HG03025 (cell line): ENCODE results near the gene PRKN.
A peak's percentile ranks its signal among the peaks of the same experiment; 100 is the strongest.

Experiments used
- ATAC-seq: cut with Tn5 transposase; IDR thresholded peaks from one replicate; pipeline ENCODE4 v1.9.1; 2021; ENCODE audit warnings: mild to moderate bottlenecking, moderate library complexity; ENCODE audit not compliant: unreplicated experiment, low FRiP score

Gene PRKN

DNA sequence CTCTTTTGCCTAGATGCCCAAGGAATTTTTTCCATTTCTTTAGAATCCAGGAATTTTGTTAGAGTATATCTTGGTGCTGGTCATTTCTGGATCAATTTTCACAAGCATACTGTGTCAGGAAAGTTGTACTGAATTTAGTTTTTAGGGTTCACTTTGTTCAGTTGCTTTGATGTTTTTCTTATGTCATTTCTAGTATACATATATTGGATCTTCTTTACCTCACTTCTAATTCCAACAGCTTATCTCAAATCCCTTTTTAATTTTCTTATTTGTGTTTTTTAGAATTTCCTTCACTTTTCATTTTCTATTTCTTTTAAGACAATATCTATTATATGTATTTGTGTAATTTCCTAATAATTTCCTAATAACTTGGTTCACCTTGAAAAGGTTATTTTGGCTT, 1172.7 kb downstream of the PRKN start:
- no peak for ATAC-seq

DNA sequence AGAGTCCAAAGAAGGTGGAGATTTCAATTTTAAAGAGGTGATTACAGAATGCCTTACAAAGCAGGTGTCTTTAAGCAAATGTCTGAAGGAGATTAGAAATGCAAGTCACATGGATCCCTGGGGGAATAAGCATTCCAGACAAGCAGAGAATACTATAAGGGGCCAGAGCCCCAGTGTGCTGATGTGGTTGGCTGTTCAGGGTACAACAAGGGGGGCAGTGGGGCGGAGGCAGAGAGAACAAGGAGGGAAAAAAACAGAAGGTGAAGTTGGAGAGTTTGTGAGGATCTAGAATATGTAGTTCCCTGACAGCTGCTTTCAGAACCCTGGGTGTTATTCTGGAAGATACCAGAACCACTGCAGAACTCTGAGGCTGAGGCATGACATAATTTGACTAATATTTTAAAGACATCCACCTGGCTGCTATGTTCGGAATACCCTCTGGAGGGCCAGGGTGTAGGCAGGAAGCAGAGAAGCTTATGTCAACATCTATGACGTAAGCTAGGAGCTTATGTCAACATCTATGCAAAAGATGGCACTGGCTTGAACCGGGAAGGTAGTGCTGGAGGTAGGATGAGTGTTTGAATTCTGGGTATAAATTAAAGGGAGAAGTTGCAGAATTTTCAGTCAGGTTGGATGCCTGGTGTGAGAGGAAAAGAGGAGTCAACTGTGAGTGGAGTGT, 1177.5 kb downstream of the PRKN start:
- ATAC-seq, result no peak

DNA sequence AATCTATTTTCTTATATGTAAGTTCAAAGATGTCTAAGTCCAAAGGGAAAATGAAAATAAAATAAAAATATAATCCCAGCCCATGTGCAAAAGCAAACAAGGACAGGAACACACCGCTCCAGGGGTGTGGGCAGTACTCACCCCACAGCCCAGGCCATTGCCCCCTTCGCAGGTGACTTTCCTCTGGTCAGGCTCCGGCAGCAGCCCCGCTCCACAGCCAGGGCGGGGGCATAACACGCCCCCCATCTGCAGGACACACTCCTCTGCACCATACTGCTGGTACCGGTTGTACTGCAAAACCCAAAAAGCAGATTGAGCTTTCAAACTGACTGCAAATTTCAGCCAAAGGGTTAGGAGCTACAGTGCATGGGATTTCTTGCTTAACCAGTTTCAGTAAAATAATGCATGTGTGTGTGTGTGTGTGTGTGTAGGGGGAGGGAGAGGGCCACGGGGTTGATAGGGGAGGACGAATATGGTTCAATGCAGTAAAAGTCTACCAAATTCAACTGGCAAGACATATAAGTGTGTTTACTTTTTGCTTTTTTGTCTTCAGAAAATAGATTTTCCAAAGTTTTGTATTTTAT, 1178.8 kb downstream of the PRKN start:
- ATAC-seq, result no peak

DNA sequence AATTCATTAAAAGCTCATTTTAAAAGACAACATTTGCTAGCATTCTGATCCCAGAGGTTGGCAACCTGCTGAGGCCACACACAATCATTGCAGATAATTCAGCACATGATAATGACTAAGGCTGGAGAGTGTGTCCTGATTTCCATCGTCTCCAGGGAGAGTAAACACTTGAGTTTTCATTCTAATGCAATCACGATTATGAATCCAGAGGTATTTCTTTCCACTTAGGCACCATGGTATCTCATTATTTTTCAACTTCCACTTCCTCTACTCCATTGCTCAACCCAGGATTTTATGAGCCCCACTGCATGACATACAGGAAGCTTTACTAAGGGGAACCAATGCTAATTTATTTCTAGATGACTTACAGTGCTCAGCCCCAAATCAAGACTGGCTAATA, 1179.9 kb downstream of the PRKN start:
- ATAC-seq, result no peak

DNA sequence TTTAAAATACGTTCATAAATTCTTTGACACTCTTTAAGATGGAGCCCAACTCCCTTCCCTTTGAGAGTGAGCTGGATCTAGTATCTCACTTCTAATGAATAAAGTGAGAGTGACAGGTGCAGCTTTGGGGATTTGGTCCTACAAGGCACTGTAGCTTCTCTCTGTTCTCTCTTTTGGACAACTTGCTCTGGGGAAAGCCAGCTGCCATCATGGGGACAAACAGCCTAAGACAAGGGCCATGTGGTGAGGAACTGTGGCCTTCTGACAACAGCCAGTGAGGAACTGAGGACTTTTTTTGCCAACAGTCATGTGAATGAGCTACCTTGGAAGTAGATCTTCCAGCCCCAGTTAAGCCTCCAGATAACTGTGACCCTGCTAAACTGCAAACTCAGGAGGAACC, 1180.9 kb downstream of the PRKN start:
- ATAC-seq, result no peak

DNA sequence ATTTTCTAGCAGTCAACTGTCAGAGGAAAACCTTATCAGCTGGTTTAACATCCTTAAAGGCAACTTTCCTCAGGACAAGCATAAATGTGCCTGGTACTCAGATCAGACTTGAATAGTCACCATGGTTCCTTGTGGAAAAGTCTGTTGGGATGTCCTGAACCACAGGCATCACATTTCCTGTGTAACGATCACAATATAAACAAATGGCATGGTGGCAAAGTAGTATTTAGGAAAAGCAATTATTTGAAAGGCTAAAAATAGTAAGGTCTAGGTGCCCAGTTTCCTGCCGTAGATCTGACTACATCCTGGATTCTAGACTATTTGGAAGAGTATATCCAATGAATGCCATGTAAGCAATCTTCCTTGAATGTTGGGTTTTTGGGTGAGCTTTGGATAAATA, 1181.8 kb downstream of the PRKN start:
- no peak for ATAC-seq

DNA sequence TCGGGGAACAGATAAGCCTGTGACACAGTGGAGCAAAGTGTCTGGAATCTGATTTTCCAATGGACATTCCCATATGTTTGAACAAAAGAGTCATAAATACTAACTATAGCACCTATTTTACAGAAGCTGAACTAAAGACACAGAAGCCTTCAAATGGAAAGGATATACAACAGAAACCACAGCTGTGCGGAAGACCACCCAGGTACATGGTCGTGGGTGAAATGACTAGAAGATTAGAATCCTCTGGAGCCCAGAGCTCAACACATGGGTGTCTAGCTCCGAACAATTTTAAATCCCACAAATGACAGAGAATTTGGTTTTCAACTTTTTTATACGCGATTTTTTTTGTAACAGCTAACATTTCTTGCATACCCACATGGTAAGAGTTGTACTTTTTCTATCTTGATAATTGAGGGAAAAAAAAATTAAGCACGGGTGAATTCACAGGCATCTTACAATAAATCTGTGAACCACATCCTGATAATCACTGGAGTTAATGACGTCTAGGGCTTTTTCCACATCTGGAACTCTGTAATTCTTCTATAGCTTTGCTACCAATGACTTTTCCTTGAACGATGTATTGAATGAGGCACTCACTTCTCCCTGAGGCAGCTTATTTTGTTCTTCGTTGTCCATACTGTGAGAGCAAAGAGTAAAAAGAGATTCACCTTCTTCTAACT, 1182.6 kb downstream of the PRKN start:
- ATAC-seq, result no peak

DNA sequence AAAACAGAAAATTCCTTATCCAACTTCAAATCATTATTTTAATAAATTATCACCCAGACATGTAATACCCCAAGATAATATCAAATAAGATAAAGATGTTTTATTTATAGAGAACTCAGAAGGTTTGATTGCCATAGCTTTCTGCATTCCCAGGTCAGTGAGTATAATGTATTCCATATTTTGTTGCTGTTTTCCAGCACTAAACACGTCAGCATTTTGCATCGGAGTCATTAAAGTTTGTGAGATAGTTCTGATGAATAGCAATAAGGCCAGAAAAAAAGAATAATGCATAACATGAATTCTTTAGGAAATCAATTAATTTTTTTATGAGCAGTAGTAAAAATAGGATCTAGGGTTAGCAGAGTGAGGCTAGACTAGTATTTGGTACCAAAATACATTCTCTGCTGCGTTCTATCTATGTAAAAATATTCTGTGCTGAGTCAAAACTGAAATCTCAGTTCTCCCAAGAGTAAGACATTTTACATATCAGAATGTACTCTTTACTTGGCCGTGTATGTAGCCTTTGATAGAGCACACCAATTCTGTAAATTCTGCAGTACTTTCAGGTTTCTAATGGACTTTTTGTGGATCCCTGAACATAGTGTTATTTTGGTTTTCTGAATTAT, 1183.8 kb downstream of the PRKN start:
- ATAC-seq, result peak; percentile 80

DNA sequence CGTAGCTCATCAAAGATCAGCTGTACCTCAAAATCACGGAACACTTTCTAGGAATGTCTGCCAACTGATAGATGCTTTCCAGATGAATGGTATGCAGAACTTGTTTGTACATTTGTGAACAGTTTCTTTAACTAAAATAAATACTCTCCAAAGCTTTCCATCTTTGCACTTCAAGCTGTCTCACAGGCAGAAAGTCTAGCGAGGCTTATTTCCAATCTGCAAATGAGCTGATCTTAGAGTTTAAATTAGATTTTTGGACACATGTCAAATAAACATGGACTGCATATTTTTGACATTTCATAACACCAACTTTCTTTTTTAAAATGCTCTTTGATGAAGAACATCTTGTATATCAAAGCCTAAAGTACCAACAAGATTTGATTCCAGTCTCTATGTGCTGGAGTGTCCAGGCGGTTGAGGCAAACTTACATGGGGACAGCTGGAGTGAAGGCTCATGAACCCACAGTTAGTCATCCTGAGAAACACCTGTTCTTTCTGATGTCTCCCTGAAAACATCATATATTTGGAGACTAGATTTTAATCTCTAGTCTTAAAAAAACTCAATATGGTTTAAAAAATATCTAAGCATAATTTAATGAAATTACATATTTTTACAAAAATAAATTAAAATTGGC, 1185.1 kb downstream of the PRKN start:
- no peak for ATAC-seq

DNA sequence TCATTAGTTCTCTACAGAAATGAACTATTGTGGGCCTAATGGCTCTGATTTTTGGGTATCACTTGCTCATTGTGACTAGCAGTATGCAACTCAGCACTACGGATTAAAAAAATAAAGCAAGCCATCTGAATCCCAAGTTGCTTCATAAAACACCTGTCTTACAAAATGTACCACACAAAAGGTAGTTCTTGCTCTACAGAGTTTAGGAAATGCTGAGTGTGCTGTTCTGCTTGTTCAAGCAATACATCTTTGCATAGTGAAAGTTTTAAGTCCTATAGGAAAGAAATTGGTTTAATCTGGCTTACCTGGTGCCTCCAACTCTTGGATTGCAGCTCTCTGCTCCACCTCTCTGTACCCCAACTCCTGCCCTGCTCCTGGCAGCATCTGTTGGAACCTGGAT, 1187.0 kb downstream of the PRKN start:
- no peak for ATAC-seq

DNA sequence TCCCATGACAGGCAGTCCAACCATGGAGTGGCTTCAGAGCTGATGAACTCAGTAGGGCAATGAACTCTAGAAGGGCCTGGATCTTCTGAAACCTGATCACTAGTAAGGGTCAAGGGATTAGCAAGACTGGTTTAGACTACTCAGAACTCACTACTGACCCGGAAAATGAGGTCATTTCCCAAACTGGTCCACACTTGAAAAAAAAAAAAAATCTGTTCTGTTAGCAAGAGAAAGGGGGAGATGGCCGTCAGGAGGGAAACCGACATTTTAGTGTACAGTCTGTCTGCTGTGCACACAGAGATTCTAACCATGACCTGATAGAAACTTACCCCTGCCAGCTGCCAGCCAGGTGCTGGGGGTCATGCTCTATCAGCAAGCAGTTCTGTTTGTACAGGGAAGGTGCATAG, 1191.3 kb downstream of the PRKN start:
- peak; percentile 86 for ATAC-seq

DNA sequence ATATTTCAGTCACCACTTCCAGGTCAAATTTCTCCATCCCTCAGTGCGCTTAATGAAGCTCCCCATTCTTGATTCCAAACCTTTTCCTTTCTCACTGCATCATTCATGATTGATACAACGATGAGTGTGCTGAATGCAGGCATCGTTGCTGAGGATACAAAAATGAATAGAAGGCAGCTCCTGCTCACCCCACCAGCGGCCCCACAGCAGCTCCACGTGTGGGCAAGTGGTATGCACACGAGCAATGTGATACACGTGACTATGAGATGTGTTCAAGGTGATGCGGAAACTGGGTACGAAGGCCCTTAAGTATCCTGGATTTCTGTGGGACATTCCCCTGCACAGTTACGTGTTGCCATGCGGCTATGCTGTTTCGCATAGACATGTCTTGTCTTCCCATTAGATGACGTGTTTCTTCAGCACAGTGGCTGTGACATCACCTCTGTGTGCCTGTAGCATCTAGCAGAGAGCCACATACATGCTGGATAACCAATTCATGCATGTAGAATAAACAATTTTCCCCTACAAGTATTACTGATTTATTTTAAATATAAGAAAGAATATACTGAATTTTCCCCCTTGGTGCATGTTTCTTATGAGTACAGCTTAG, 1193.2 kb downstream of the PRKN start:
- ATAC-seq, result no peak

DNA sequence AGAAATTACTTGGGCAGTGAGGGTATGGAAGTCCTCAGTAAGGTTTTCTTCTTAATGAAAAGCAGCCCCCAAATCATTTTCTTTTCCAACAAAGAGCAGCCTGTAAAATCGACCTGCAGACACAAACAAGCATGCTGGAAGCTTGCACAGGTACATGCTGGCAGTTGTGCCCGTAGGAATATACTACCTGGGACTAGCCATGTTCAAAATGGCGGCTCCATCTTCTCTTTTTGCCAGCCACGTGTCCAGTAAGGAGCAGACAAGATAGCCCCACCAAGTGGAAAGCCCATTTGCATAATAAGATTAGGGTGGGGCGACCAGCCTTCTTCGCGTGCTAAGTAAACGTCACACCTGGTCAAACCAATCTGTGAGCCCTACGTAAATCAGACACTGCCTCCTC, 1194.3 kb downstream of the PRKN start:
- no peak for ATAC-seq

DNA sequence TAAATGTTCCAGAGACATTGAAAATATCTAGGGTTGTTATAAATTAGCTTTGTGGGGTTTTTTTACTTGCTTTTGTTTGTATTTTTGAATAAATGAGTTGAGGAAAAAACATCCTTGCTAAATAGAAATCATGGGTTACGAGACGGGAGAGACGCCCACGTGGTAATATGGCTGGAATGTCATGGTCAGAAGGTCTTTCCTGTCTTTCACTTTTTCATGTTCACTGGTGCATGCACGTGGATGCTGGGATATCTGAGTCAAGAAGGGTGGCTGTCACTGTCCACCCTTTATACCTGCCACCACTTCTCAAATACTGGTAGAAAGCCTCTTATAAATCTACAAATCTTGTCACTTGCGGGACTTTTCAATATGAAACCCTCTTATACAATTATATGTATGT, 1195.0 kb downstream of the PRKN start:
- ATAC-seq, result no peak

DNA sequence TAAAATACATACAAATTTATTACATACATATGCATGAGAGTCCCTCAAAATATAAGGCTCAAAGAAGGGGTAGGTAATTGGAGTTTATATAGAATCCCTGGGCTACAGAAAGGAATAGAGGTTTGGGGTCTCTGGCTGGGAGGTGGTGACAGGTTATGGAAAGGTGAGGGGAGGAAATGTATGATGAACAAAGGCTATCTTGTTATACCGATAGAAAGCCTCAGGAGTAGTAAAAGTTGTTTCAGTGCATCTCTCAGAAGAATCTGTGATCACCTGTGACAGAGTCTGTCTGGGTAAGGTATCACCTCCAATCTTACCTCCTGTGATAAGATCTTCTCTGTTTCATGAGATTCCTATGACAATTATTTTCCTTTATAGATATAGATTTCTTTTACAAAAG, 1200.8 kb downstream of the PRKN start:
- no peak for ATAC-seq

DNA sequence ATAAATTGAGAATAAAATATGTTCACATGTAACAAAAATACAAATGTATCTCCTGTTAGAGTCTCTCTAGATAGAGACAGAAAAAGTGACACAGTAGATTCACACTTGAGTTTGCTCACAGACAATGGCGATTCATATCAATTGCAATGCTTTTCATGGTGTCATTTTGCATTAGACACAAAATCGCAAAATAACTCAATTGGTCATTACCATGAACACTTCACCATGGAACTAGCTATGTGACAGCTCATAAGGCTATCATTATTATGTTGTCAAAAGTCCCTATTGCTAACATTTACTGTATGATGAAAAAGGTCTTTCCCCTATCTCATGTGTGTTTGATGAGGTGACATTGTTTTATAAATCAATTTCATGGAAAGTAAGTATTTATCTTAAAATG, 1204.2 kb downstream of the PRKN start:
- ATAC-seq, result no peak

DNA sequence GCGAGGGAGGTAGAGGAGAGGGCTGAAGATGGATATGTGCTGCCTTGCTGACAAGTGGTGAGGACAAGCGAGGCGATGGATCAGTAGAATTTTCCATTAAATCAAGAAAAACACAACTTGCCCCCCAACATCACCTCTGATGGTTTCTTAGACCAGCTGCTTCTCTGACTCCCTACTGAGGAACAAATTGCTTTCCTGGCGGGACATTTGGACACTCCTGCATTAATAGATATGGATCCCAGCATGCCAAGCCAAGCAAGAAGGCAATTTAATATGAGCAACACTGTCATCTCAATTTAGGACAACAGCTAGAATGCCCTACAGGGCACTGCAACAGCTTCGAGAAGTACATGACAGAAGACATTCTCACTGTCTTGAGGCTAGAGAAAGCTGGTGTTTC, 1205.3 kb downstream of the PRKN start:
- no peak for ATAC-seq

DNA sequence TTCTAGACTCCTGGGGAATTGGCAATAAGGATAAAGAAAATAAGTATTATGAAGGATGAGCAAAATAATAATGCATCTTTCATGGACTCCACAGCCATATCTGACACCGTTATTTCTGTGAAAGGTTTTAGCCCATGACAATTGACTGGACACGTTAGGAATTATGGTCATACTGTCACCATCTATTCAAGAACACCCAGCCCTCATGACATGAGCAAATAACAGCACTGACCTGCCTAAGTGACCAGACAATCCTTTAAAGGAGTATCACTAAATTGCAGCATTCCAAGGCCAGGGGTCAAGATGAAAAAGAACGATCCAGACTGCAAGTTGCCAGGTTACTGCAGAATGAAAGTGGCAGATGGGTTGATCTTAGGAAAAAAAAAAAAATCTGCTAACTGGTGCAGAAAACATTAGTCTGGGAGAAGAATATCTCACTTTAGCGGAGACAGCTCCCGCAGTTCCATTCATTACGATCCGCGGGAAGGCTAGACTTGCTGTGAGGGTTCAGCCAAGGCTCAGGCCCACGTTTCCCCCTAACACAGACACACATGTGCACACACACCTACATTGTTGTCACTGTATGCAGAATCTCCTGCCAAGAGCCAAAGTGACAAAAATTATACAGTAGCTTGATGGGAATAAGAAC, 1216.0 kb downstream of the PRKN start:
- no peak for ATAC-seq

DNA sequence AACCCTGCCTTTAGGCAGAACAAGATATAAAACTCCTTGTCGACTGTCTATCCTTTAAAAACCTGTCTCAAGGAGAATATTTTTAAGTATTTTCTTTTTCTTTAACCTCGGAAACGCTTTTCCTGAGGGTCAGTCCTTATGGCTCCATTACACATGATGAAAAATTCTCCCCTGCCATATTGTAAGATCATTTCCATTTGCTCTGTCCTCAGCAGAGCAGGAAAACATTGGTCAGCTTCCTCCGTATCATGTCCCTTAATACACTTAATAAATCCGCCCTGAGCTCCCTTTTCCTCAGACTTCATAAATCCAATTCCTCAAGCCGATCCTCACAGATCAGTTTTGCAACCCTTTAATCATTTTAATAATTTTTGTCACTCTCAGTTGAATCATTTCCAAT, 1219.2 kb downstream of the PRKN start:
- no peak for ATAC-seq

DNA sequence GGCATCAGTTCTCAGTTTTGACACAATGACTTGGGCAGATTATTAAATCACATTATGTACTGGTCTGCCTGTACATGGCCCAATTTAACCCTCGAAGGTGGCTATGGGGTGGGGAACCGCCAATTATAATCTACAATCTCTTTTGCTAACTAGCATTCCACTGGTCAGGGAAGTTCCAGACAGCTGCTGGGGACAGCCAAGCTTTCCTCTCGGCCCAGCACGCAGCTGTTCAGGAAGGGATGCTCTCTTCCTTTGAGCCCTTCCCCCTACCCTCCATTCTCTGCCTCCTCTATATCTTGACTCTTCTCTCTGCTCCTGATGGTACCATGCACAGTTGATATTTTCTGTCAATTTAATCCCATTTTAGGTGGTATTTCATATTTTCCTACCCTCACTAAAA, 1220.2 kb downstream of the PRKN start:
- ATAC-seq, result no peak
